GF-D8 (cell line): ENCODE results near the gene COL4A6.

Source experiments
- DNase-seq: peaks from one replicate; lab custom pipeline; 2025; lab: John Stamatoyannopoulos, UW

COL4A6 gene

GRCh38 chrX:108331126-108331909 lies 106.9 kb downstream of the COL4A6 start:
- DNase-seq: no peak

GRCh38 chrX:108323751-108324150 lies 114.5 kb downstream of the COL4A6 start:
- no peak for DNase-seq

GRCh38 chrX:108322234-108322633 lies 116.0 kb downstream of the COL4A6 start:
- DNase-seq: no peak

GRCh38 chrX:108316456-108316855 lies 121.8 kb downstream of the COL4A6 start:
- DNase-seq: no peak

GRCh38 chrX:108313669-108314068 lies 124.6 kb downstream of the COL4A6 start:
- DNase-seq: no peak

- no peak for DNase-seq
Observed at GRCh38 chrX:108312957-108313356, 125.3 kb downstream of the COL4A6 start.

- DNase-seq: no peak
Observed at GRCh38 chrX:108312011-108312410, 126.2 kb downstream of the COL4A6 start.

GRCh38 chrX:108310506-108310905 lies 127.7 kb downstream of the COL4A6 start:
- DNase-seq: no peak

- DNase-seq: no peak
Observed at GRCh38 chrX:108309144-108309543, 129.1 kb downstream of the COL4A6 start.

GRCh38 chrX:108307132-108308085 lies 130.8 kb downstream of the COL4A6 start:
- DNase-seq: no peak

- no peak for DNase-seq
Observed at GRCh38 chrX:108306086-108306485, 132.1 kb downstream of the COL4A6 start.

- no peak for DNase-seq
Observed at GRCh38 chrX:108304757-108305156, 133.5 kb downstream of the COL4A6 start.

- DNase-seq: no peak
Observed at GRCh38 chrX:108304210-108304609, 134.0 kb downstream of the COL4A6 start.

GRCh38 chrX:108303682-108304081 lies 134.5 kb downstream of the COL4A6 start:
- no peak for DNase-seq

GRCh38 chrX:108299704-108300103 lies 138.5 kb downstream of the COL4A6 start:
- DNase-seq: no peak

- no peak for DNase-seq
Observed at GRCh38 chrX:108299101-108299591, 139.1 kb downstream of the COL4A6 start.

GRCh38 chrX:108298165-108298602 lies 140.0 kb downstream of the COL4A6 start:
- no peak for DNase-seq

GRCh38 chrX:108297290-108297689 lies 140.9 kb downstream of the COL4A6 start:
- DNase-seq: no peak

- DNase-seq: no peak
Observed at GRCh38 chrX:108292053-108292452, 146.2 kb downstream of the COL4A6 start.

GRCh38 chrX:108285918-108286317 lies 152.3 kb downstream of the COL4A6 start:
- no peak for DNase-seq

- no peak for DNase-seq
Observed at GRCh38 chrX:108285356-108285755, 152.9 kb downstream of the COL4A6 start.

- DNase-seq: no peak
Observed at GRCh38 chrX:108275732-108276131, 162.5 kb downstream of the COL4A6 start.

- DNase-seq: no peak
Observed at GRCh38 chrX:108271397-108271787, 166.8 kb downstream of the COL4A6 start.
